ENCODE measurements around the gene TTYH1. TPM values are rescaled to one million over a fixed set of nuclear protein-coding genes. Genes with fewer than 3 reads are reported as not detected.

TTYH1 gene
- total and polyA plus RNA-seq, 2 of the 8 experiments (the other 6 are each of a cell fraction or from before 2014, with no cell fraction given): 26.7 to 46.5 TPM

DNA sequence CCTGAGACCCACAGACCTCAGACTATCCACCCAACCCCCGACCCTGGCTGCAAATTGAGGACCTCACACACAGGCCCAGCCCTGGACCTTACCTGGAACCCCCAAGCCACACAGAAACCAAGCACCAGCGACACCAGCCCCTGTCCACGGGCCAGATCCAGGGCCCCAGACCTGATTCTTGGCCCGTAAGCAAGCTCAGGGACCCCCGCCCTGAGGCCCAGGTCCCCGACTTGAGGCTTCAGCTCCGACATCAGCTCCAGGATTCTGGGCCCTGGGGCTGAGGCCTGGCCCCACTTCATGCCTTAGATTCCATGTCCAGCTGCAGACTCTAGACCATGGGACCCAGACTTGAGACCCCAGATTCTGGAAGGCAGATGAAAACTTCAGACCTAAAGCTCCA is 6.3 kb downstream of the TTYH1 start (continued):
- TF ChIP-seq TAF1 (IDR thresholded peaks at IDR 0.05; ENCODE audit: low read depth, low read length): no peak
- no peak for TF ChIP-seq ZNF274 (IDR thresholded peaks at IDR 0.05; ENCODE audit: borderline replicate concordance, extremely low read depth, low read length)
- TF ChIP-seq RAD21 (IDR thresholded peaks at IDR 0.05 in 1 of 2, conservative IDR thresholded peaks at IDR 0.05 in 1 of 2; ENCODE audit: low read depth in 2 of 2, low read length in 2 of 2): no peak
- no peak for TF ChIP-seq GABPA (IDR thresholded peaks at IDR 0.05; ENCODE audit: borderline replicate concordance, insufficient read depth, low read length)

Measured in H1 (cell line).